H1 (cell line): Measurements from ENCODE around the gene CD69. TPM values are rescaled to one million over a fixed set of nuclear protein-coding genes. Genes with fewer than 3 reads are reported as not detected.

Source experiments
- CTCF ChIA-PET: fragments of 300-600 bp; sonication (Branson Sonifier 250); formaldehyde crosslinking; loops from one replicate; lab custom pipeline; 2021; ENCODE audit not compliant: partially characterized antibody; lab: Charles Lee
- POLR2A ChIA-PET: fragments of 300-600 bp; sonication (Branson Sonifier 250); formaldehyde crosslinking; loops from one replicate; lab custom pipeline; 2021; ENCODE audit warnings: inconsistent platforms; ENCODE audit not compliant: partially characterized antibody; lab: Charles Lee
- DNase-seq, 2 experiments: peaks; one replicate each; pipeline versions ENCODE4 v3.0.0 to v3.0.0-alpha.2; 2010 to 2022; ENCODE audit warnings: low spot score in 2 of 2, low read depth in 1 of 2, mixed read lengths in 1 of 2
- FAIRE-seq: peaks from 2 replicates; lab custom pipeline; 2011; peaks lifted over from hg19 to GRCh38; lab: Jason Lieb, UNC
- H2AFZ ChIP-seq: 2 replicates; pipeline ENCODE4 v1.8.1; 2012; ENCODE audit warnings: low read length, inconsistent platforms
- H2AK5ac ChIP-seq: 2 replicates; pipeline ENCODE4 v1.6.1; 2013; ENCODE audit warnings: low read depth, low read length
- H2BK120ac ChIP-seq: replicated peaks from 2 replicates; pipeline ENCODE3; 2013; ENCODE audit warnings: low read depth, low read length, inconsistent platforms
- H2BK12ac ChIP-seq: 2 replicates; pipeline ENCODE4 v1.6.1; 2013; ENCODE audit warnings: low read depth, low read length
- H2BK15ac ChIP-seq: 2 replicates; pipeline ENCODE4 v1.6.1; 2013; ENCODE audit warnings: low read length
- H2BK20ac ChIP-seq: 2 replicates; pipeline ENCODE4 v1.6.1; 2013; ENCODE audit warnings: low read length
- H2BK5ac ChIP-seq: 2 replicates; pipeline ENCODE4 v1.6.1; 2013; ENCODE audit warnings: low read depth, low read length
- H3K14ac ChIP-seq: 2 replicates; pipeline ENCODE4 v1.6.1; 2013; ENCODE audit warnings: inconsistent platforms; ENCODE audit not compliant: insufficient read length
- H3K18ac ChIP-seq: 2 replicates; pipeline ENCODE4 v1.6.1; 2013; ENCODE audit warnings: low read length; ENCODE audit errors: extremely low read depth
- H3K23ac ChIP-seq: 2 replicates; pipeline ENCODE4 v1.6.1; 2013; ENCODE audit warnings: inconsistent platforms; ENCODE audit not compliant: insufficient read length
- H3K23me2 ChIP-seq: 2 replicates; pipeline ENCODE4 v1.6.1; 2013; ENCODE audit warnings: low read depth, low read length
- H3K27ac ChIP-seq: 2 replicates; pipeline ENCODE4 v1.6.1; 2011; ENCODE audit warnings: low read depth, low read length, inconsistent platforms
- H3K27me3 ChIP-seq, 4 experiments: replicated peaks in 1 of 4; 1 replicate in 1 of 4; 2 replicates in 3 of 4; pipeline versions ENCODE4 v1.6.1 to v1.8.1; 2011 to 2013; ENCODE audit warnings: low read length in 3 of 4, mild to moderate bottlenecking in 3 of 4, inconsistent platforms in 2 of 4, mixed read lengths in 2 of 4, moderate library complexity in 1 of 4; ENCODE audit not compliant: control insufficient read depth in 3 of 4, insufficient read depth in 3 of 4; ENCODE audit errors: extremely low read depth in 1 of 4
- H3K36me3 ChIP-seq, 4 experiments: 2 replicates each; pipeline versions ENCODE4 v1.6.1 to v1.8.1; 2011 to 2013; ENCODE audit warnings: mild to moderate bottlenecking in 4 of 4, low read length in 3 of 4, moderate library complexity in 2 of 4, control low read depth in 1 of 4, inconsistent platforms in 1 of 4; ENCODE audit not compliant: insufficient read depth in 4 of 4, control insufficient read depth in 2 of 4
- H3K4ac ChIP-seq: replicated peaks from 2 replicates; pipeline ENCODE3; 2013; ENCODE audit warnings: low read length, low read depth, mixed read lengths, inconsistent platforms; ENCODE audit not compliant: insufficient read length
- H3K4me1 ChIP-seq, 4 experiments: replicated peaks in 1 of 4; 1 replicate in 1 of 4; 2 replicates in 3 of 4; pipeline versions ENCODE4 v1.6.1 to v1.8.1; 2011 to 2013; ENCODE audit warnings: low read length in 3 of 4, inconsistent platforms in 2 of 4, mixed read lengths in 1 of 4; ENCODE audit not compliant: insufficient read depth in 4 of 4, control insufficient read depth in 3 of 4
- H3K4me2 ChIP-seq, 2 experiments: 2 replicates each; pipeline versions ENCODE4 v1.6.1 to v1.8.1; 2011 to 2013; ENCODE audit warnings: low read depth in 2 of 2, low read length in 2 of 2, control low read depth in 1 of 2, inconsistent platforms in 1 of 2, mild to moderate bottlenecking in 1 of 2; ENCODE audit not compliant: insufficient read depth in 1 of 2
- H3K4me3 ChIP-seq, 4 experiments: fragments of 200-600, 300-600 bp in 1 of 4; sonication (generic), shearing (Covaris generic), sonication (Bioruptor Twin) in 1 of 4; 2 replicates each; pipeline versions ENCODE4 v1.5.1 to v1.8.1; 2011 to 2016; ENCODE audit warnings: low read length in 4 of 4, low read depth in 3 of 4, control low read depth in 2 of 4, inconsistent platforms in 2 of 4, mild to moderate bottlenecking in 2 of 4, mixed read lengths in 1 of 4, moderate library complexity in 1 of 4; ENCODE audit not compliant: insufficient read depth in 2 of 4; ENCODE audit errors: extremely low read depth in 1 of 4
- H3K56ac ChIP-seq: replicated peaks from 2 replicates; pipeline ENCODE3; 2013; ENCODE audit warnings: low read depth, mild to moderate bottlenecking, mixed read lengths, low read length, inconsistent platforms; ENCODE audit not compliant: insufficient read length
- H3K79me1 ChIP-seq: 2 replicates; pipeline ENCODE4 v1.6.1; 2013; ENCODE audit warnings: low read depth, low read length, control low read depth
- H3K79me2 ChIP-seq, 2 experiments: 2 replicates each; pipeline versions ENCODE4 v1.6.1 to v1.8.1; 2012 to 2013; ENCODE audit warnings: low read length in 2 of 2, mild to moderate bottlenecking in 2 of 2, inconsistent platforms in 1 of 2; ENCODE audit not compliant: insufficient read depth in 2 of 2, control insufficient read depth in 1 of 2
- H3K9ac ChIP-seq, 4 experiments: replicated peaks in 1 of 4; 1 replicate in 1 of 4; 2 replicates in 3 of 4; pipeline versions ENCODE4 v1.6.1 to v1.8.1; 2011 to 2013; ENCODE audit warnings: low read depth in 3 of 4, low read length in 3 of 4, control low read depth in 2 of 4, mild to moderate bottlenecking in 2 of 4, moderate library complexity in 2 of 4, inconsistent platforms in 1 of 4; ENCODE audit errors: extremely low read depth in 1 of 4
- H3K9me3 ChIP-seq, 2 experiments: 2 replicates each; pipeline versions ENCODE4 v1.6.1 to v1.8.1; 2012 to 2013; ENCODE audit warnings: mild to moderate bottlenecking in 2 of 2, moderate library complexity in 2 of 2, control low read depth in 1 of 2, inconsistent platforms in 1 of 2, low read depth in 1 of 2, low read length in 1 of 2, mixed read lengths in 1 of 2; ENCODE audit not compliant: insufficient read depth in 2 of 2
- H4K20me1 ChIP-seq, 2 experiments: replicated peaks in 1 of 2; 2 replicates each; pipeline versions ENCODE3 to v1.8.1; 2011 to 2013; ENCODE audit warnings: inconsistent platforms in 2 of 2, low read length in 2 of 2, mild to moderate bottlenecking in 1 of 2; ENCODE audit not compliant: insufficient read depth in 2 of 2, control insufficient read depth in 1 of 2
- H4K5ac ChIP-seq: 2 replicates; pipeline ENCODE4 v1.6.1; 2013; ENCODE audit warnings: low read length, low read depth, mixed read lengths, inconsistent platforms; ENCODE audit not compliant: insufficient read length
- H4K8ac ChIP-seq: 2 replicates; pipeline ENCODE4 v1.8.0; 2013; ENCODE audit warnings: mild to moderate bottlenecking, moderate library complexity, low read length, inconsistent platforms; ENCODE audit not compliant: insufficient read depth; ENCODE audit errors: extremely low read depth
- H4K91ac ChIP-seq: replicated peaks from 2 replicates; pipeline ENCODE3; 2013; ENCODE audit warnings: low read length, mixed read lengths, inconsistent platforms; ENCODE audit not compliant: insufficient read length
- BACH1 ChIP-seq: IDR thresholded peaks from 2 replicates; pipeline ENCODE4 v1.6.1; 2012; ENCODE audit warnings: low read length, improper control_type of control experiment
- CEBPB ChIP-seq: IDR thresholded peaks from 2 replicates; pipeline ENCODE4 v1.6.1; 2012; ENCODE audit warnings: low read depth, low read length
- EGR1 ChIP-seq: IDR thresholded peaks from 2 replicates; pipeline ENCODE4 v1.6.1; 2011; ENCODE audit warnings: low read depth, low read length, borderline replicate concordance
- EZH2 ChIP-seq: fragments of 200-600 bp; sonication (generic); IDR thresholded peaks from 2 replicates; pipeline ENCODE4 v1.7.1; 2012; ENCODE audit warnings: low read depth, mild to moderate bottlenecking, moderate library complexity, low read length, inconsistent platforms; ENCODE audit not compliant: severe bottlenecking
- FOSL1 ChIP-seq: IDR thresholded peaks from 2 replicates; pipeline ENCODE4 v1.6.1; 2011; ENCODE audit warnings: mild to moderate bottlenecking, low read depth, low read length, moderate library complexity; ENCODE audit not compliant: insufficient read depth
- JUN ChIP-seq: IDR thresholded peaks from 2 replicates; pipeline ENCODE4 v1.6.1; 2011; ENCODE audit warnings: low read depth, mild to moderate bottlenecking, improper control_type of control experiment, low read length
- MAFK ChIP-seq: IDR thresholded peaks from 2 replicates; pipeline ENCODE4 v1.6.1; 2012; ENCODE audit warnings: low read depth, mild to moderate bottlenecking, improper control_type of control experiment, low read length
- NANOG ChIP-seq: IDR thresholded peaks from 2 replicates; pipeline ENCODE4 v1.6.1; 2011; ENCODE audit warnings: low read length, low read depth, mild to moderate bottlenecking, inconsistent platforms; ENCODE audit not compliant: insufficient read depth, poor library complexity, severe bottlenecking
- POLR2AphosphoS5 ChIP-seq: IDR thresholded peaks from 2 replicates; pipeline ENCODE4 v1.6.1; 2011; ENCODE audit warnings: low read depth, low read length
- RXRA ChIP-seq: IDR thresholded peaks from 2 replicates; pipeline ENCODE4 v1.6.1; 2011; ENCODE audit warnings: low read depth, mild to moderate bottlenecking, low read length, moderate library complexity; ENCODE audit not compliant: insufficient read depth
- SP2 ChIP-seq: IDR thresholded peaks from 2 replicates; pipeline ENCODE4 v1.6.1; 2012; ENCODE audit warnings: mild to moderate bottlenecking, low read length, inconsistent platforms
- SRF ChIP-seq: IDR thresholded peaks from 2 replicates; pipeline ENCODE4 v1.6.1; 2011; ENCODE audit warnings: mild to moderate bottlenecking, low read depth, low read length, moderate library complexity
- WGBS, 2 experiments: shearing (Covaris generic) in 1 of 2; methylation state at CpG; one replicate each; pipeline versions ENCODE4 v1.1.6 to v1.1.7; 2013 to 2015; ENCODE audit warnings: low lambda C conversion rate in 2 of 2, mixed read lengths in 2 of 2, inconsistent platforms in 1 of 2, low coverage in 1 of 2, missing lambda C conversion rate in 1 of 2; ENCODE audit not compliant: insufficient replicate concordance in 2 of 2, insufficient coverage in 1 of 2, insufficient read length in 1 of 2; ENCODE audit errors: extremely low coverage in 1 of 2, missing lambda C conversion rate in 1 of 2; 5-methylcytosine and 5-hydroxymethylcytosine counted together
- polyA plus RNA-seq, 7 experiments: library from polyadenylated mRNA; depleted of rRNA in 3 of 7; stranded (reverse) in 5 of 7; unstranded in 2 of 7; fragments of >200 nt in 5 of 7; fragments of 200-250 nt in 2 of 7; gene quantifications; 1 replicate in 5 of 7; 2 replicates in 1 of 7; 4 replicates in 1 of 7; pipeline versions ENCODE4 v1.2.1 to v1.2.3, GENCODE V29; 2011 to 2013; ENCODE audit warnings: missing spikeins in 2 of 7, mixed read lengths in 2 of 7
- total RNA-seq: library from RNA; stranded (reverse); fragmentation: NEBNext Ultra II Directional; extraction: Animal tissue kit (Norgen Biotek cat#: 25700); gene quantifications from 2 replicates; pipeline ENCODE4 v1.2.1, GENCODE V29; 2021
- TF ChIP-seq, protein P1 (sequence below): IDR thresholded peaks from 2 replicates; pipeline ENCODE4 v1.6.1; 2012; ENCODE audit warnings: inconsistent platforms

Gene CD69
- total and polyA plus RNA-seq, 2 of the 8 experiments (the other 6 are each of a cell fraction or from before 2014, with no cell fraction given) = not detected

DNA sequence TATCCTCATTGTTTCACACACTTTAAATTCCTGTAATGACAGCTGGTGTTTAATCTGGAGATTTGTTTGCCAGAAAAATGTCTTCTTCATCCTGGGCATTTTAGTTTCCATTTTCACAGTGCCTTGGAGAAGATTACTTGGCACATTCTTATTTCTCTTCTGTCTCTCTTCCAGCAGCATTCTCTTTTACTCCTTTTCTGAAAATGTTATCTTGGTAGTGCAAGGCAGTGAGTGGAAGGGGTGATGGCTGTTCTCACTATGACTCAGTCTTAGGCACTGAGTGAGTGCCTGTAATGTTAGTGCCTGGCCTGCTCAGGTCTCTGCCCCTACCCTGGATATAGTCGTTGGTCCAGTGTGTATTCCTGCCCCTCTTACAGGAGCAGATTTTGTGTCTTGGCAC lies 40.9 kb downstream of the CD69 start:
- H4K5ac ChIP-seq = no peak overlapping the region
- H3K4me3 ChIP-seq = no peak overlapping the region
- no peak overlapping the region for H4K8ac ChIP-seq
- DNase-seq = no peak
- H3K4me1 ChIP-seq = no peaks in the 10 kb centered on the region
- H3K9me3 ChIP-seq = no peaks in the 10 kb centered on the region
- no peak overlapping the region for H3K9ac ChIP-seq
- ChIA-PET CTCF (no interaction called here), POLR2A (no interaction called here)
- H2BK5ac ChIP-seq = no peak overlapping the region
- H2AK5ac ChIP-seq = no peak overlapping the region
- H3K4me2 ChIP-seq = no peak overlapping the region
- no peaks in the 10 kb centered on the region for H3K36me3 ChIP-seq
- no peak overlapping the region for H3K27ac ChIP-seq
- TF ChIP-seq CEBPB (no peak), BACH1 (no peak), NANOG (no peak), FOSL1 (no peak), MAFK (no peak), SRF (no peak), POLR2AphosphoS5 (no peak), EGR1 (no peak), SP2 (no peak), RXRA (no peak), EZH2 (no peak), JUN (no peak)
- TF ChIP-seq, protein P1, sequence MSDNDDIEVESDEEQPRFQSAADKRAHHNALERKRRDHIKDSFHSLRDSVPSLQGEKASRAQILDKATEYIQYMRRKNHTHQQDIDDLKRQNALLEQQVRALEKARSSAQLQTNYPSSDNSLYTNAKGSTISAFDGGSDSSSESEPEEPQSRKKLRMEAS = no peak
- H3K14ac ChIP-seq = no peak overlapping the region
- H3K79me2 ChIP-seq = no peaks in the 10 kb centered on the region
- no peaks in the 10 kb centered on the region for H4K20me1 ChIP-seq
- no peak overlapping the region for H2BK120ac ChIP-seq
- no peak overlapping the region for H3K56ac ChIP-seq
- no peaks in the 10 kb centered on the region for H3K27me3 ChIP-seq
- no peak overlapping the region for H2BK20ac ChIP-seq
- no peaks in the 10 kb centered on the region for H3K23me2 ChIP-seq
- H3K79me1 ChIP-seq = no peaks in the 10 kb centered on the region
- H2BK12ac ChIP-seq = no peak overlapping the region
- WGBS, 2 experiments = 100% methylated on average over 1 of the region's 1 CpG; no CpG with 5 or more reads in 1 of the 2 experiments
- H2BK15ac ChIP-seq = no peak overlapping the region
- no peak overlapping the region for H2AFZ ChIP-seq
- H3K23ac ChIP-seq = no peak overlapping the region
- H4K91ac ChIP-seq = no peak overlapping the region
- no peak overlapping the region for H3K4ac ChIP-seq
- no peak overlapping the region for H3K18ac ChIP-seq
- no peak for FAIRE-seq
